ENCODE data around the gene DDX59.
A peak's percentile ranks its signal among the peaks of the same experiment; 100 is the strongest.

GRCh38 chr1:200692316-200692715 is 22.6 kb upstream of the DDX59 start:
- TF ChIP-seq FOXM1 (IDR thresholded peaks at IDR 0.05; ENCODE audit: borderline replicate concordance) (no peak), SUZ12 (IDR thresholded peaks at IDR 0.05) (no peak), ELF4 (IDR thresholded peaks at IDR 0.05) (no peak), FOXK2 (IDR thresholded peaks at IDR 0.05) (no peak), ZNF384 (IDR thresholded peaks at IDR 0.05) (peak; percentile 46; the same call in 1 of the 2 replicates), SP1 (IDR thresholded peaks at IDR 0.05) (no peak), ARNT (IDR thresholded peaks at IDR 0.05) (no peak), HDGF (IDR thresholded peaks at IDR 0.05; ENCODE audit: borderline replicate concordance) (no peak), NFRKB (IDR thresholded peaks at IDR 0.05) (no peak), L3MBTL2 (conservative IDR thresholded peaks at IDR 0.05) (no peak)
